Measurements from ENCODE around the gene UBQLN3.
A peak's percentile ranks its signal among the peaks of the same experiment; 100 is the strongest.

Gene UBQLN3

GRCh38 chr11:5507177-5507932 lies 2.4 kb downstream of the UBQLN3 start:
- DNase-seq, result no peak

GRCh38 chr11:5505363-5506048 lies 4.3 kb downstream of the UBQLN3 start:
- no peak for DNase-seq
- intact Hi-C loops (cut with DNase I), result no loop called here

More at GRCh38 chr11:5507177-5507932, 2.4 kb downstream of the UBQLN3 start:
- intact Hi-C loops (cut with DNase I), result no loop called here

GRCh38 chr11:5504403-5504921 lies 5.3 kb downstream of the UBQLN3 start:
- intact Hi-C loops (cut with DNase I), result no loop called here
- DNase-seq, result no peak

GRCh38 chr11:5500393-5500801 lies 9.4 kb downstream of the UBQLN3 start:
- intact Hi-C loops (cut with DNase I), result no loop called here
- DNase-seq, result no peak

GRCh38 chr11:5499671-5500070 lies 10.1 kb downstream of the UBQLN3 start:
- intact Hi-C loops (cut with DNase I), result no loop called here
- DNase-seq, result no peak

GRCh38 chr11:5489576-5490357 lies 20.0 kb downstream of the UBQLN3 start:
- no peak for DNase-seq
- intact Hi-C loops (cut with DNase I), result no loop called here

GRCh38 chr11:5488798-5489399 lies 20.9 kb downstream of the UBQLN3 start:
- intact Hi-C loops (cut with DNase I), result no loop called here
- no peak for DNase-seq

GRCh38 chr11:5488385-5488784 lies 21.4 kb downstream of the UBQLN3 start, which contains the start of gene OR52D1:
TSS of gene OR52D1 (plus strand) at chr11:5488685. CDS start at chr11:5488707, 22 bp downstream.
- DNase-seq, result no peak
- intact Hi-C loops (cut with DNase I), result no loop called here

- DNase-seq, result no peak
- intact Hi-C loops (cut with DNase I), result no loop called here
Observed at GRCh38 chr11:5486421-5486820, 23.3 kb downstream of the UBQLN3 start.

GRCh38 chr11:5486003-5486402 lies 23.8 kb downstream of the UBQLN3 start:
- no peak for DNase-seq
- intact Hi-C loops (cut with DNase I), result no loop called here

- intact Hi-C loops (cut with DNase I), result loop anchor here (1.0 kb wide), 1 partner anchor 332 kb away; the partner anchor contains the start of gene OR52N2
- peak in 3 of 10 donors; percentile 7 to 35 (median 28) for DNase-seq
Observed at GRCh38 chr11:5476186-5476819, 33.5 kb downstream of the UBQLN3 start.

- intact Hi-C loops (cut with DNase I), result no loop called here
- DNase-seq, result no peak
Observed at GRCh38 chr11:5473921-5474320, 35.8 kb downstream of the UBQLN3 start.

- intact Hi-C loops (cut with DNase I), result no loop called here
- no peak for DNase-seq
Observed at GRCh38 chr11:5467527-5467926, 42.2 kb downstream of the UBQLN3 start.

GRCh38 chr11:5460983-5461621 lies 48.7 kb downstream of the UBQLN3 start:
- DNase-seq, result peak in 2 of 10 donors; percentile 57 to 71
- intact Hi-C loops (cut with DNase I), result no loop called here

Measured in posterior cingulate gyrus (tissue), 11 donors.